Measurements from ENCODE around the gene AGO1.

DNA sequence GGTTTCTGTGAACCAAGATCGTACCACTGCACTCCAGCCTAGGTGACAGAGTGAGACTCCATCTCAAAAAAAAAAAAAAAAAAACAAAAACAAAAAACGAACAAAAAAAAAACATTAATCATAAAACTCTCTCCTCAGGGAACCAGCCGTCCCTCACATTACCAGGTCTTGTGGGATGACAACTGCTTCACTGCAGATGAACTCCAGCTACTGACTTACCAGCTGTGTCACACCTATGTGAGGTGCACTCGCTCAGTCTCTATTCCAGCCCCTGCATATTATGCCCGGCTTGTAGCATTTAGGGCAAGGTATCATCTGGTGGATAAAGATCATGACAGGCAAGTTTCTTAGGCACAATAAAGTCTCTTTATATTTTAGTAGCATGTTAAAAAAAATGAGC, 32.3 kb upstream of the AGO1 start:
- TF ChIP-seq, protein P1, sequence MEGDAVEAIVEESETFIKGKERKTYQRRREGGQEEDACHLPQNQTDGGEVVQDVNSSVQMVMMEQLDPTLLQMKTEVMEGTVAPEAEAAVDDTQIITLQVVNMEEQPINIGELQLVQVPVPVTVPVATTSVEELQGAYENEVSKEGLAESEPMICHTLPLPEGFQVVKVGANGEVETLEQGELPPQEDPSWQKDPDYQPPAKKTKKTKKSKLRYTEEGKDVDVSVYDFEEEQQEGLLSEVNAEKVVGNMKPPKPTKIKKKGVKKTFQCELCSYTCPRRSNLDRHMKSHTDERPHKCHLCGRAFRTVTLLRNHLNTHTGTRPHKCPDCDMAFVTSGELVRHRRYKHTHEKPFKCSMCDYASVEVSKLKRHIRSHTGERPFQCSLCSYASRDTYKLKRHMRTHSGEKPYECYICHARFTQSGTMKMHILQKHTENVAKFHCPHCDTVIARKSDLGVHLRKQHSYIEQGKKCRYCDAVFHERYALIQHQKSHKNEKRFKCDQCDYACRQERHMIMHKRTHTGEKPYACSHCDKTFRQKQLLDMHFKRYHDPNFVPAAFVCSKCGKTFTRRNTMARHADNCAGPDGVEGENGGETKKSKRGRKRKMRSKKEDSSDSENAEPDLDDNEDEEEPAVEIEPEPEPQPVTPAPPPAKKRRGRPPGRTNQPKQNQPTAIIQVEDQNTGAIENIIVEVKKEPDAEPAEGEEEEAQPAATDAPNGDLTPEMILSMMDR (IDR thresholded peaks at IDR 0.05; ENCODE audit: low read depth, low read length): no peak
- TF ChIP-seq EZH2phosphoT487 (IDR thresholded peaks at IDR 0.05; ENCODE audit: low read depth): no peak

Data from OCI-LY3 (cell line).